Erythroblast (primary cell): ENCODE measurements around the gene ENTPD2.

Source experiments
- GATA1 ChIP-seq: IDR thresholded peaks from 2 replicates; pipeline ENCODE4 v1.6.1; 2011; ENCODE audit warnings: low read depth, mild to moderate bottlenecking, control low read depth, low read length, moderate library complexity
- POLR2A ChIP-seq: IDR thresholded peaks from 2 replicates; pipeline ENCODE4 v1.6.1; 2011; ENCODE audit warnings: mild to moderate bottlenecking, low read length

GRCh38 chr9:137085920-137086530, 32.2 kb upstream of the ENTPD2 start:
- no peak for TF ChIP-seq POLR2A
- no peak for TF ChIP-seq GATA1
